SK-N-MC (cell line): ENCODE results near the gene GINS2.

Experiments
- EZH2 ChIP-seq: fragments of 200-600 bp; sonication (generic); IDR thresholded peaks from one replicate; pipeline ENCODE4 v1.6.1; 2017; ENCODE audit warnings: antibody characterized with exemption
- FOXP2 ChIP-seq: optimal IDR thresholded peaks from 2 replicates; pipeline ENCODE3; 2011; ENCODE audit warnings: mild to moderate bottlenecking, moderate library complexity; ENCODE audit not compliant: insufficient read depth; ENCODE audit errors: extremely low read length, control extremely low read depth

DNA sequence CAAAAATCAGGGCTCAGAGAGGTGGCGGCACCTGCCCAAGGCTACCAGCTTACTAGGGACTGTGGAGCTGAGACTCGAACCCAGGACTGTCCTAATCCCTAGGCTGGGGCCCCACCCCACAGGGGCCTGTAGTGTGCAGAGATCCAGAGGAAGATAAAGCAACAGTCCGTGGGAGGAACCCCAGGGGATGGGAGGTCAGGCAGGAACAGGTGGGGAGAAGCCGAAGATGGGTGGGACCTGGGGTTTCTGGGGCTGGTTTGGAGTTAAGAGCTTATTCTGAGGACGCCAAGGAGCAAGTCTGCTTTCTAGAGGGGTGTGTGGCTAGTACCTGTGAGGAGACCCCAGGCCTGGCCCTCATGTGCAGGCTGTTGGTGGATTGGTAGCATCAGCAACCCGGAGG is 47.2 kb upstream of the GINS2 start:
- TF ChIP-seq EZH2 (no peak), FOXP2 (no peak)
